Neuronal stem cell (in vitro differentiated cells): ENCODE measurements around the gene ADRA2B.
A peak's percentile ranks its signal among the peaks of the same experiment; 100 is the strongest.

Source experiments
- DNase-seq: peaks from one replicate; pipeline ENCODE4 v3.0.0-alpha.2; 2013; ENCODE audit warnings: low spot score
- H2AFZ ChIP-seq: one replicate; pipeline ENCODE4 v1.6.1; 2013; ENCODE audit warnings: mild to moderate bottlenecking, low read length, inconsistent platforms
- H2AK5ac ChIP-seq: 2 replicates; pipeline ENCODE4 v1.6.1; 2013; ENCODE audit warnings: low read depth, mild to moderate bottlenecking, inconsistent platforms, low read length, moderate library complexity, mixed read lengths
- H2BK120ac ChIP-seq: 2 replicates; pipeline ENCODE4 v1.6.1; 2013; ENCODE audit warnings: low read depth, mild to moderate bottlenecking, inconsistent platforms, low read length, moderate library complexity, mixed read lengths
- H2BK12ac ChIP-seq: one replicate; pipeline ENCODE4 v1.6.1; 2013; ENCODE audit warnings: low read length, inconsistent platforms
- H2BK15ac ChIP-seq: 2 replicates; pipeline ENCODE4 v1.6.1; 2013; ENCODE audit warnings: mild to moderate bottlenecking, low read length, inconsistent platforms, mixed read lengths
- H2BK5ac ChIP-seq: one replicate; pipeline ENCODE4 v1.6.1; 2013; ENCODE audit warnings: inconsistent platforms, mild to moderate bottlenecking, low read length, moderate library complexity
- H3K14ac ChIP-seq: one replicate; pipeline ENCODE4 v1.6.1; 2013; ENCODE audit warnings: low read length, inconsistent platforms
- H3K18ac ChIP-seq: 2 replicates; pipeline ENCODE4 v1.6.1; 2013; ENCODE audit warnings: low read length, inconsistent platforms
- H3K23ac ChIP-seq: 2 replicates; pipeline ENCODE4 v1.6.1; 2013; ENCODE audit warnings: low read depth, mild to moderate bottlenecking, mixed read lengths, low read length, inconsistent platforms; ENCODE audit not compliant: poor library complexity
- H3K27ac ChIP-seq: replicated peaks from 3 replicates; pipeline ENCODE4 v1.5.1; 2013; ENCODE audit warnings: low read length, inconsistent platforms
- H3K27me3 ChIP-seq, 3 experiments: 2 replicates each; pipeline ENCODE4 v1.6.1; 2013; ENCODE audit warnings: low read length in 3 of 3, mild to moderate bottlenecking in 2 of 3, inconsistent platforms in 1 of 3, low read depth in 1 of 3, mixed read lengths in 1 of 3, moderate library complexity in 1 of 3; ENCODE audit not compliant: control insufficient read depth in 3 of 3, insufficient read depth in 3 of 3
- H3K36me3 ChIP-seq, 2 donors: replicated peaks in 1 of 2; 2 replicates each; pipeline ENCODE4 v1.6.1; 2013; ENCODE audit warnings: low read length in 2 of 2; ENCODE audit not compliant: control insufficient read depth in 2 of 2, insufficient read depth in 2 of 2
- H3K4ac ChIP-seq: 2 replicates; pipeline ENCODE4 v1.6.1; 2013; ENCODE audit warnings: inconsistent platforms, mild to moderate bottlenecking, low read length, moderate library complexity
- H3K4me1 ChIP-seq, 2 donors: 1 replicate in 1 of 2; 2 replicates in 1 of 2; pipeline ENCODE4 v1.6.1; 2013; ENCODE audit warnings: low read length in 2 of 2, low read depth in 1 of 2; ENCODE audit not compliant: control insufficient read depth in 2 of 2, insufficient read depth in 1 of 2
- H3K4me2 ChIP-seq: one replicate; pipeline ENCODE4 v1.6.1; 2013; ENCODE audit warnings: mild to moderate bottlenecking, low read length, inconsistent platforms; ENCODE audit not compliant: insufficient read depth, poor library complexity, severe bottlenecking
- H3K4me3 ChIP-seq, 2 donors: 2 replicates each; pipeline ENCODE4 v1.5.1; 2013; ENCODE audit warnings: low read length in 2 of 2, mild to moderate bottlenecking in 2 of 2, inconsistent platforms in 1 of 2, moderate library complexity in 1 of 2
- H3K79me1 ChIP-seq: one replicate; pipeline ENCODE4 v1.6.1; 2013; ENCODE audit warnings: low read depth, mild to moderate bottlenecking, inconsistent platforms, low read length, moderate library complexity
- H3K9ac ChIP-seq: one replicate; pipeline ENCODE4 v1.6.1; 2013; ENCODE audit warnings: mild to moderate bottlenecking, low read depth, low read length, inconsistent platforms; ENCODE audit not compliant: poor library complexity
- H3K9me3 ChIP-seq, 2 donors: replicated peaks in 1 of 2; 2 replicates each; pipeline versions ENCODE3 to v1.6.1; 2013; ENCODE audit warnings: low read length in 2 of 2, mild to moderate bottlenecking in 2 of 2, inconsistent platforms in 1 of 2, low read depth in 1 of 2, mixed read lengths in 1 of 2, moderate library complexity in 1 of 2; ENCODE audit not compliant: control insufficient read depth in 2 of 2, insufficient read depth in 1 of 2
- H4K8ac ChIP-seq: one replicate; pipeline ENCODE4 v1.6.1; 2013; ENCODE audit warnings: low read depth, mild to moderate bottlenecking, inconsistent platforms, low read length, moderate library complexity
- H4K91ac ChIP-seq: one replicate; pipeline ENCODE4 v1.6.1; 2013; ENCODE audit warnings: low read length, low read depth, mild to moderate bottlenecking, inconsistent platforms; ENCODE audit not compliant: poor library complexity
- whole genome bisulfite sequencing, 2 donors: extraction: QIAGEN DNeasy Blood & Tissue Kit; methylation state at CpG; one replicate each; pipeline ENCODE4 v1.1.7; 2013; ENCODE audit warnings: missing lambda C conversion rate in 2 of 2, mixed read lengths in 1 of 2; ENCODE audit not compliant: insufficient read length in 2 of 2, insufficient replicate concordance in 1 of 2; ENCODE audit errors: extremely low coverage in 2 of 2; 5-methylcytosine and 5-hydroxymethylcytosine counted together

ADRA2B gene

GRCh38 chr2:96150007-96150640, 33.8 kb upstream of the ADRA2B start:
- Histone ChIP-seq H3K4me2 (no peak overlapping the region), H3K4ac (no peak overlapping the region), H3K27me3 (peaks cover 2 to 43% (median 18%) of the 10 kb centered on the region in 3 experiments), H3K36me3 (no peaks in the 10 kb centered on the region), H2BK5ac (no peak overlapping the region), H2AK5ac (peak overlapping the region; percentile 60), H4K91ac (no peak overlapping the region), H2BK15ac (no peak overlapping the region), H3K23ac (no peak overlapping the region), H3K4me3 (no peak overlapping the region), H3K9me3 (no peaks in the 10 kb centered on the region), H3K4me1 (peaks cover 29 to 37% of the 10 kb centered on the region in 2 donors), H3K9ac (no peak overlapping the region), H3K27ac (no peak overlapping the region), H3K18ac (no peak overlapping the region), H3K79me1 (no peaks in the 10 kb centered on the region), H3K14ac (no peak overlapping the region), H2BK12ac (peak overlapping the region; percentile 75), H2BK120ac (no peak overlapping the region), H4K8ac (no peak overlapping the region), H2AFZ (no peak overlapping the region)
- no peak for DNase-seq
- no CpG with 5 or more reads among the region's 6 CpGs for WGBS, 2 donors

GRCh38 chr2:96148410-96149217, 32.2 kb upstream of the ADRA2B start:
- H3K27ac ChIP-seq = no peak overlapping the region
- DNase-seq = peak; percentile 48
- peaks cover 4% of the 10 kb centered on the region for H3K79me1 ChIP-seq
- no peak overlapping the region for H2BK120ac ChIP-seq
- no peak overlapping the region for H3K4me2 ChIP-seq
- no CpG with 5 or more reads among the region's 29 CpGs for WGBS, 2 donors
- H2AFZ ChIP-seq = peak overlapping the region; percentile 91
- H2AK5ac ChIP-seq = peak overlapping the region; percentile 77
- peak overlapping the region; percentile 27 for H4K91ac ChIP-seq
- no peak overlapping the region for H2BK5ac ChIP-seq
- peak overlapping the region; percentile 46 for H3K23ac ChIP-seq
- H3K27me3 ChIP-seq = peaks cover 6 to 58% (median 29%) of the 10 kb centered on the region in 3 experiments
- no peak overlapping the region for H4K8ac ChIP-seq
- H3K36me3 ChIP-seq = no peaks in the 10 kb centered on the region
- peak overlapping the region; percentile 39 for H2BK15ac ChIP-seq
- no peaks in the 10 kb centered on the region for H3K9me3 ChIP-seq
- no peak overlapping the region for H3K14ac ChIP-seq
- no peak overlapping the region for H3K4me3 ChIP-seq
- H2BK12ac ChIP-seq = peak overlapping the region; percentile 88
- peak overlapping the region; percentile 89 for H3K18ac ChIP-seq
- peak overlapping the region; percentile 71 for H3K9ac ChIP-seq
- H3K4ac ChIP-seq = no peak overlapping the region
- peaks cover 35 to 36% of the 10 kb centered on the region in 2 donors for H3K4me1 ChIP-seq

GRCh38 chr2:96147593-96148201, 31.3 kb upstream of the ADRA2B start:
- H4K8ac ChIP-seq = no peak overlapping the region
- no peak overlapping the region for H2BK12ac ChIP-seq
- H2AFZ ChIP-seq = no peak overlapping the region
- H3K9me3 ChIP-seq = no peaks in the 10 kb centered on the region
- peak overlapping the region; percentile 8 for H2AK5ac ChIP-seq
- H3K18ac ChIP-seq = no peak overlapping the region
- H3K4me3 ChIP-seq = no peak overlapping the region
- H2BK120ac ChIP-seq = no peak overlapping the region
- no peak overlapping the region for H3K4me2 ChIP-seq
- H3K23ac ChIP-seq = no peak overlapping the region
- peaks cover 6 to 67% (median 29%) of the 10 kb centered on the region in 3 experiments for H3K27me3 ChIP-seq
- H2BK15ac ChIP-seq = peak overlapping the region; percentile 8
- no peak overlapping the region for H3K4ac ChIP-seq
- H3K27ac ChIP-seq = no peak overlapping the region
- peaks cover 29 to 30% of the 10 kb centered on the region in 2 donors for H3K4me1 ChIP-seq
- H4K91ac ChIP-seq = no peak overlapping the region
- no peak overlapping the region for H3K9ac ChIP-seq
- DNase-seq = no peak
- peaks cover 4% of the 10 kb centered on the region for H3K79me1 ChIP-seq
- no peak overlapping the region for H3K14ac ChIP-seq
- H3K36me3 ChIP-seq = no peaks in the 10 kb centered on the region
- no peak overlapping the region for H2BK5ac ChIP-seq
- WGBS, 2 donors = no CpG with 5 or more reads among the region's 9 CpGs
